ENCODE data around the gene KIAA1549. TPM values are rescaled to one million over a fixed set of nuclear protein-coding genes. Genes with fewer than 3 reads are reported as not detected.

KIAA1549 gene
- total RNA-seq, 4 donors from 2014 or later: 2.3 to 3.2 (median 2.8) TPM

DNA sequence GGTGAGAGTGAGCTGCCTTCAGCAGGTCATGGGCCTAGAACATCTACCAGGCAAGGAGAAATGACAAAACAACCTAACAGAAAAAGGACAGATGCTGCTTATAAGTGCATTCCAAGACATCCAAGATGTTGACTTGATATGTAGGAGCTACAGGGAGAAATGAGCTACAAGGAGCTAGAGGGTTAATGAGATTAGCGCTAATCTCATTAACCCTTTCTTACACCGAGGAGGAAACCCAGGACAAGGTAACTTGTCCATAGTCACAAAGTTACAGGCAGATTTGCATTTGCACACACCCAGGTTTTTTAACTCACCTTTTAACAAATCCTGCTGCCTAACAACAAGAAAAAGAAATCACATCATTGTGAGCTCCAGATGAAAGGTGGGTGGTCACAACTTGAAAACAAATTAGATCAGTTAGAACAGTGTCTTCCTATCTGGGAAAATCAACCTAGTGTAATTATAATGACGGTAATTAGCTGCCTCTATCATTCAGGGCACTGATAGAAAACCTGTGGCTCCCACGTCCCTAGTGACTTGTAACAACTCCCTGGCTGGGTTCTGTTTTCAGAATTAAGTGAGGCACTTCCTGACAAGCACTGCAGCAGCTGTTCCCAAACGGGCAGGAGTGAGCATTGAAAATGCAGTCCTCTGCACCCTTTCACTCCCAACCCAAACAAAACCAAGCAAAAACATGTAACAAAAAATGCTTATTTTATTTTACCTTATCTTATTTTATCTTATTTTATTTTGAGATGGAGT lies 5.7 kb downstream of the KIAA1549 start:
- no peaks in the 10 kb centered on the region for H3K36me3 ChIP-seq
- H3K9me3 ChIP-seq: no peaks in the 10 kb centered on the region
- DNase-seq (ENCODE audit: extremely low spot score): no peak
- no peak overlapping the region for H3K4me3 ChIP-seq
- no peak overlapping the region for H3K27ac ChIP-seq (replicated peaks in 1 of 4)
- peaks cover 0 to 10% (median 8%) of the 10 kb centered on the region in 4 donors for H3K4me1 ChIP-seq
- no peaks in the 10 kb centered on the region for H3K27me3 ChIP-seq
- TF ChIP-seq POLR2A (IDR thresholded peaks at IDR 0.05; ENCODE audit: low read depth) (no peak), EP300 (IDR thresholded peaks at IDR 0.05) (no peak), POLR2AphosphoS5 (IDR thresholded peaks at IDR 0.05) (no peak), CTCF (IDR thresholded peaks at IDR 0.05) (no peak)
- intact Hi-C loops (cut with DNase I): no loop called here
- 61% methylated on average over 5 of the region's 5 CpGs for WGBS

DNA sequence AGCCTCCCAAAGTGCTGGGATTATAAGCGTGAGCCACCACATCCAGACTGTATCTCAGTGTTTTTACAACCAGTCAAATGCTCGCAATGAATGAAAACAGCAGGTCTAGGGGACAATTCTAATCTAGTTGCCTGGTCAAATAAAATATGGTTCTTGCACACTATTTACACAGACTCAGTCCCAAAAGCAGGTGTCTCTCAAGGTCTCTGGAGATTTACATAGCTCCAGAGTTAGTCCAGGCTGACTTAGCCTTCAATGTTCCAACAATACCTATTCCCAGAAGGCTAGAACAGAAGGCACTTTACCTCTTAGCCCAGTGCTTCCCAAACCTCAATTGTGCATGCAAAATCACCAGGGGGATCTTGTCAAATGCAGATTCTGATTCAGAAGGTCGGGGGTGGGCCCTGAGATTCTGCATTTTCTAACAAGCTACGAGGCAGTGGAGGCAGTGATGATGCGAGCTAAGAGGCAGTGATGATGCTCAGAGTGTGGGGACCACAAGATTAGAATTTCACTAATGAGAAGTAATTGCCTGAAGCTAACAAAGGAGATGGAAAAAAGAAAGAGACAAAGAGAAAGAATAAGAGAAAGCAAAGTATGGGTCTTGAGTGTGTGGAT lies 6.4 kb downstream of the KIAA1549 start:
- no peak for DNase-seq (ENCODE audit: extremely low spot score)
- 87% methylated on average over 5 of the region's 5 CpGs for WGBS
- intact Hi-C loops (cut with DNase I): no loop called here

DNA sequence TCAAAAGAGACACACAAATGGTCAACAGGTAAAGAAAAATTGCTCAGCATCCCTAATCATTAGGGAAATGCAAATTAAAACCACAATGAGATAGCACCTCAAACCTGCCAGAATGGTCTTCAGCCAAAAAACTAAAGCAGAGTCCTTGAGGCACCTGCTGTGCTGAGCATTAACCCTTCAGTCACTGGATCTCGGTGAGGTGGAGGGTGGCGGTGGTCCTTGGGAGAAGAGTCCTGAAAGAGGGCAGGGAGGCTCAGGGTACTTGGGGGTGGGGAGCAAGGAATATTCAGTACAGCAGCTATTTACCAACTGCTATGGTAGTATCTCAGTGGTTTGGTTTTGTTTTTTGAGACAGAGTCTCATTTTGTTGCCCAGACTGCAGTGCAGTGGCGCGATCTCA lies 7.1 kb downstream of the KIAA1549 start:
- no peaks in the 10 kb centered on the region for H3K9me3 ChIP-seq
- no peaks in the 10 kb centered on the region for H3K4me1 ChIP-seq
- no peaks in the 10 kb centered on the region for H3K27me3 ChIP-seq
- no peak overlapping the region for H3K4me3 ChIP-seq
- H3K36me3 ChIP-seq: no peaks in the 10 kb centered on the region
- TF ChIP-seq POLR2AphosphoS5 (IDR thresholded peaks at IDR 0.05): no peak
- no peak for TF ChIP-seq EP300 (IDR thresholded peaks at IDR 0.05)
- TF ChIP-seq CTCF (IDR thresholded peaks at IDR 0.05): no peak
- TF ChIP-seq POLR2A (IDR thresholded peaks at IDR 0.05; ENCODE audit: low read depth): no peak
- intact Hi-C loops (cut with DNase I): no loop called here
- no peak for DNase-seq (ENCODE audit: extremely low spot score)
- WGBS: 85% methylated on average over 4 of the region's 4 CpGs
- no peak overlapping the region for H3K27ac ChIP-seq (replicated peaks in 1 of 4)

More for the DNA sequence above, 6.4 kb downstream of the KIAA1549 start:
- TF ChIP-seq POLR2A (IDR thresholded peaks at IDR 0.05; ENCODE audit: low read depth) (no peak), POLR2AphosphoS5 (IDR thresholded peaks at IDR 0.05) (no peak), CTCF (IDR thresholded peaks at IDR 0.05) (no peak), EP300 (IDR thresholded peaks at IDR 0.05) (no peak)
- H3K4me3 ChIP-seq: no peak overlapping the region
- no peak overlapping the region for H3K27ac ChIP-seq (replicated peaks in 1 of 4)
- peaks cover 0 to 2% (median 1%) of the 10 kb centered on the region in 4 donors for H3K4me1 ChIP-seq
- no peaks in the 10 kb centered on the region for H3K27me3 ChIP-seq
- H3K9me3 ChIP-seq: no peaks in the 10 kb centered on the region
- H3K36me3 ChIP-seq: no peaks in the 10 kb centered on the region

DNA sequence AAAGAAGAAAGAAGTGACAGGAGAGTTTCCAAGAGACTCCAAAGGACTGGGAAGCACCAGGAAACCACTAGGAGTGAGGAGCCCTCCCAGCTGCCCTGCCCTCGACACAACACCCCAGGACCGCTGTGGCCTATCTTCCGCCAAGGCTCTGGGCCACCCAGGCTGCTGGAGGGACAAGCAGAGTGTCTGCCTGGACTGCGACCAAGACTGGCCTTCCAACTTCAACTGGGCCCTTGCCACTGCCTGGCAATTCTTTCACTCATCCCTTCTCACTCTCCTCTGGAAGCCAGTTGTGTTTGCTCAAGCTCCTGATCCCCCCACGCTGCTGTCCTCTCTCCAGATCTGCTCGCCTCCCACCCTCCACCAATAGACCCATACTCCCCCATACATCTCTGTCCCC lies 10.2 kb downstream of the KIAA1549 start:
- intact Hi-C loops (cut with DNase I): no loop called here
- no peaks in the 10 kb centered on the region for H3K9me3 ChIP-seq
- 92% methylated on average over 6 of the region's 6 CpGs for WGBS
- H3K27me3 ChIP-seq: no peaks in the 10 kb centered on the region
- H3K4me3 ChIP-seq: no peak overlapping the region
- H3K27ac ChIP-seq (replicated peaks in 1 of 4): no peak overlapping the region
- DNase-seq (ENCODE audit: extremely low spot score): no peak
- no peaks in the 10 kb centered on the region for H3K4me1 ChIP-seq
- H3K36me3 ChIP-seq: no peaks in the 10 kb centered on the region
- no peak for TF ChIP-seq POLR2A (IDR thresholded peaks at IDR 0.05; ENCODE audit: low read depth)
- TF ChIP-seq EP300 (IDR thresholded peaks at IDR 0.05): no peak
- TF ChIP-seq POLR2AphosphoS5 (IDR thresholded peaks at IDR 0.05): no peak

DNA sequence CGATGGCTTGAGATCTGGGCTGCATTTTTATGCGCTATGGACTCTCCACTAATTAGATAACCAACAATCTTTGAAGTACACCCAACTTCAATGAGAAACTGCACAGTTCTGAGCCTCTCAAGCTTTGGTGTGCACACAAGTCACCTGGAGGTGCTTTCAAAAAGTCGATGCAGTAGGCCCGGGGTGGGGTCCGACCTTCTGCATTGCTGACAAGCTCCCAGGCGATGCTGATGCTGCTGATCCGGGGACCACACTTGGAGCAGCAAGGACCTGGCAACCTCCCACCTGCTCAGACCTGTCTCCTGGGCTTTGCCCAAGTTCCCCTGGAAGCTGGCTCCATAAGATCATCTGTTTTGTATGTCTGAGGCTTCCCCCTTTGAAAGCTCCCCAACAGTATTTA lies 10.7 kb downstream of the KIAA1549 start:
- Histone ChIP-seq H3K4me1 (no peaks in the 10 kb centered on the region), H3K36me3 (no peaks in the 10 kb centered on the region), H3K9me3 (no peaks in the 10 kb centered on the region), H3K27ac (replicated peaks in 1 of 4) (no peak overlapping the region), H3K4me3 (no peak overlapping the region), H3K27me3 (no peaks in the 10 kb centered on the region)
- WGBS: 97% methylated on average over 6 of the region's 7 CpGs
- TF ChIP-seq POLR2AphosphoS5 (IDR thresholded peaks at IDR 0.05) (no peak), EP300 (IDR thresholded peaks at IDR 0.05) (no peak), CTCF (IDR thresholded peaks at IDR 0.05) (no peak), POLR2A (IDR thresholded peaks at IDR 0.05; ENCODE audit: low read depth) (no peak)
- intact Hi-C loops (cut with DNase I): no loop called here
- DNase-seq (ENCODE audit: extremely low spot score): no peak
